ENCODE results near the gene SNRNP27.
"Not testable (repeated sequence)": the region's sequence is repeated elsewhere in the genome, so short reads cannot be mapped to it uniquely, and the experiment has no call there.

SNRNP27 gene

GRCh38 chr2:69893684-69894551, at the start of gene SNRNP27:
SNRNP27 (plus strand) TSS chr2:69893956; CDS start chr2:69893985, 29 bp downstream.
- DNase-seq (ENCODE audit: low read depth in 2 of 2, low spot score in 1 of 2) = peak; percentile 46 to 64

GRCh38 chr2:69843993-69844392, 49.8 kb upstream of the SNRNP27 start:
- DNase-seq (ENCODE audit: low read depth in 2 of 2, low spot score in 1 of 2) = no peak

- DNase-seq (ENCODE audit: low read depth in 2 of 2, low spot score in 1 of 2) = no peak
Measured at GRCh38 chr2:69844560-69844959, 49.2 kb upstream of the SNRNP27 start.

- DNase-seq (ENCODE audit: low read depth in 2 of 2, low spot score in 1 of 2) = no peak
Measured at GRCh38 chr2:69846182-69847067, 47.3 kb upstream of the SNRNP27 start.

GRCh38 chr2:69847068-69847828, 46.5 kb upstream of the SNRNP27 start:
- DNase-seq (ENCODE audit: low read depth in 2 of 2, low spot score in 1 of 2) = no peak

- no peak for DNase-seq (ENCODE audit: low read depth in 2 of 2, low spot score in 1 of 2)
Measured at GRCh38 chr2:69848186-69848790, 45.5 kb upstream of the SNRNP27 start.

- DNase-seq (ENCODE audit: low read depth in 2 of 2, low spot score in 1 of 2) = no peak
Measured at GRCh38 chr2:69858261-69858660, 35.5 kb upstream of the SNRNP27 start.

GRCh38 chr2:69863298-69863697, 30.5 kb upstream of the SNRNP27 start:
- DNase-seq (ENCODE audit: low read depth in 2 of 2, low spot score in 1 of 2) = no peak

GRCh38 chr2:69888451-69888850, 5.3 kb upstream of the SNRNP27 start:
- DNase-seq (ENCODE audit: low read depth in 2 of 2, low spot score in 1 of 2) = no peak

GRCh38 chr2:69889302-69889701, 4.5 kb upstream of the SNRNP27 start:
- DNase-seq (ENCODE audit: low read depth in 2 of 2, low spot score in 1 of 2) = no peak

GRCh38 chr2:69890881-69891280, 2.9 kb upstream of the SNRNP27 start:
- DNase-seq (ENCODE audit: low read depth in 2 of 2, low spot score in 1 of 2) = no peak

- not testable (repeated sequence) for DNase-seq (ENCODE audit: low read depth in 2 of 2, low spot score in 1 of 2)
Measured at GRCh38 chr2:69892838-69893424, 825 bp upstream of the SNRNP27 start.

GRCh38 chr2:69894737-69895136, 981 bp downstream of the SNRNP27 start:
- not testable (repeated sequence) for DNase-seq (ENCODE audit: low read depth in 2 of 2, low spot score in 1 of 2)

GRCh38 chr2:69902213-69902922, 8.6 kb downstream of the SNRNP27 start:
- no peak for DNase-seq (ENCODE audit: low read depth in 2 of 2, low spot score in 1 of 2)

- no peak for DNase-seq (ENCODE audit: low read depth in 2 of 2, low spot score in 1 of 2)
Measured at GRCh38 chr2:69907216-69907615, 13.5 kb downstream of the SNRNP27 start.

GRCh38 chr2:69911985-69912563, 18.3 kb downstream of the SNRNP27 start:
- DNase-seq (ENCODE audit: low read depth in 2 of 2, low spot score in 1 of 2) = no peak

GRCh38 chr2:69914164-69914949, 20.6 kb downstream of the SNRNP27 start:
- peak in 1 of 2 donors; percentile 97 for DNase-seq (ENCODE audit: low read depth in 2 of 2, low spot score in 1 of 2)
